IPS DF 6.9 (cell line): ENCODE data around the gene HEXB.
"Not testable (repeated sequence)": the region's sequence is repeated elsewhere in the genome, so short reads cannot be mapped to it uniquely, and the experiment has no call there.

ENCODE experiments used
- DNase-seq: peaks from one replicate; pipeline ENCODE4 v3.0.0-alpha.2; 2013; ENCODE audit warnings: low read depth, low spot score
- H3K27ac ChIP-seq: one replicate; pipeline ENCODE4 v1.5.1; 2013; ENCODE audit warnings: low read length, control low read depth
- H3K27me3 ChIP-seq: 2 replicates; pipeline ENCODE4 v1.6.1; 2013; ENCODE audit warnings: mild to moderate bottlenecking, low read length; ENCODE audit not compliant: control insufficient read depth, insufficient read depth
- H3K36me3 ChIP-seq: 2 replicates; pipeline ENCODE4 v1.6.1; 2013; ENCODE audit warnings: low read length; ENCODE audit not compliant: control insufficient read depth, insufficient read depth
- H3K4me1 ChIP-seq: 2 replicates; pipeline ENCODE4 v1.6.1; 2013; ENCODE audit warnings: low read length; ENCODE audit not compliant: control insufficient read depth, insufficient read depth
- H3K4me3 ChIP-seq: 2 replicates; pipeline ENCODE4 v1.5.1; 2013; ENCODE audit warnings: mild to moderate bottlenecking, low read length
- H3K9me3 ChIP-seq: 2 replicates; pipeline ENCODE4 v1.6.1; 2013; ENCODE audit warnings: low read length, inconsistent platforms; ENCODE audit not compliant: control insufficient read depth, insufficient read depth
- WGBS: extraction: QIAGEN DNeasy Blood & Tissue Kit; methylation state at CpG from one replicate; pipeline ENCODE4 v1.1.7; 2013; ENCODE audit warnings: mixed read lengths, missing lambda C conversion rate; ENCODE audit not compliant: insufficient read length, insufficient coverage; 5-methylcytosine and 5-hydroxymethylcytosine counted together

Gene HEXB

DNA sequence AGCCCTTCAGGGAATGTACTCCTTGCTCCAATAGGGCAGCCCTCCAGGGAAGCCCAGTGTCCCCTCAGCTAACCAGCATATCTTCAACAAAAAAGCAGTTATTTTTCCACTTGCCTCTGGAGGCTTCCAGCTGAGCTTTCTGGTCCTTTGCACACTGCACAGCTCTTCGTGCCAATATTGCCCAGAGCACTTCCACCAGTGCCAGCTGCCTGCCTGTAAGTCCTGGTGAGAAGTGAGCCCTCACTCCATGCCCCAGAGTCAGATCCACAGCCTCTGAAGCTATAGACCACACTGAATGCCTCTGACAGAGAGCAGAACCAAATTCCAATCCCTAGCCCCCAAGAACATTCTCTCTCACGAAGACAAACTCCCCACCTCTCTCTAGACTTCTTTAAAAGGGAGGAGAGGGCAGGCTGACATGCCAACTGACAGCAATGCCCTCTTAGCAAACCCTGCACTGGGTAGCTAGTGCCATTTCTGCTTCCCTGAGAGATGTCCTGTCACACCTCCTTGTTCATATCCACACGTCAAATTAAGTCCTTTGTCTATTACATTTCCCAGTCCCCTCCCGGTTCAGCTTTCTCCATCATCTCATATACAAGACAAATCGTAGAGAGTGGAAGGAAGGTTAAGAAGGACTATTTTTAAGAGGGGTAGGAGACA, 12.7 kb upstream of the HEXB start:
- H3K9me3 ChIP-seq, result no peaks in the 10 kb centered on the region
- H3K4me3 ChIP-seq, result no peak overlapping the region
- H3K36me3 ChIP-seq, result no peaks in the 10 kb centered on the region
- peaks cover 5% of the 10 kb centered on the region; the same call in 1 of the 2 replicates for H3K4me1 ChIP-seq
- H3K27ac ChIP-seq, result no peak overlapping the region
- no peaks in the 10 kb centered on the region for H3K27me3 ChIP-seq
- no peak for DNase-seq
- WGBS, result no CpG with 5 or more reads among the region's 5 CpGs

DNA sequence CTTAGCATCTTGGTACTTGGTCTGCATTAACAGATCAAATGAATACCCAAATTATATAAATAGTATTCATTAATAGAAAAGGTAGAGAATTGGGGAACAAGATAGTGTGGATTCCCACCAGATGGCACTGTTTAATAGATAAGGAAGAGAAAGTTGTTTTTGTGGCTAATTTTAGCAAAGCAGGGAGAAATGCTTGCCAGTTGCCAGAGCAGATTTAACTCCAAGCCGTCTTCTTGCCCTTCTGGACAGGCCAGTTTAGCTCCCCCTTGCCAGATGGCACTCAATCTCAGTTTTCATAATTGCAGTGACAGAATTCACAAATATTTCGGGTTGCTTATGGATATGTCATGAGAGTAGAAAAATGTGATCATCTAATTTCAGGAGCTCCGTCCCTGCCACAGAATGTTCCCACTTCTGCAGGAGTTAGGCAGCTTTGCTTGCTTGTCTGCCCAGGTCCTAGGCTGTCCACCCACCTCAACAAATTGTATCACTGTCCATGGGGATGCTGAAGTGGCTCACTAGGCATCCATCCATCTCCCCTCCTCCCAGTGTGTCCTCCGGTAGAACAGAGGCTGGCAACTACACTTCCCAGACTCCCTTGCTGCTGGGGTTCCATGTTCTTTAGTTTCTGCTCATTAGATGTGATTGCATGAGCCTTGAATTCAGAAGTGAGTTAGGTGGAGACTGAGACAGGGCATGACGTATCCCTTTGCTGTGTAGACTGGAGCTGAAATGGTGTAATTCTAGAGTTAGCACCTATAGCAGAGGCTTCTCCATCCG, 11.8 kb upstream of the HEXB start:
- DNase-seq, result no peak
- H3K27me3 ChIP-seq, result no peaks in the 10 kb centered on the region
- no CpG with 5 or more reads among the region's 6 CpGs for whole genome bisulfite sequencing
- H3K36me3 ChIP-seq, result no peaks in the 10 kb centered on the region
- peaks cover 5% of the 10 kb centered on the region; the same call in 1 of the 2 replicates for H3K4me1 ChIP-seq
- H3K27ac ChIP-seq, result no peak overlapping the region
- no peak overlapping the region for H3K4me3 ChIP-seq
- no peaks in the 10 kb centered on the region for H3K9me3 ChIP-seq

DNA sequence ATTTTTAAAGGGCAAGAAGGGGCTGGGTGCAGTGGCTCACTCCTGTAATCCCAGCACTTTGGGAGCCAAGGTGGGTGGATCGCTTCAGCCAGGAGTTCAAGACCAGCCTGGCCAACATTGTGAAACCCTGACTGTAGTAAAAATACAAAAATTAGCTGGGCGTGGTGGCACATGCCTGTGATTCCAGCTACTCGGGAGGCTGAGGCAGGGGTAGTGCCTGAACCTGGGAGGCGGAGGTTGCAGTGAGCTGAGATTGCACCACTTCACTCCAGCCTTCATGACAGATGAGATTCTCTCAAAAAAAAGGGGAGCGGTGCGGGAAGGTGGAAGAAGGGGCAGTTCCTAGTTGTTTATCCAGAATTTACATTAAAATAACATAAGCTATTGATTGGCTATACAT, 8.6 kb upstream of the HEXB start:
- not testable (repeated sequence) for H3K9me3 ChIP-seq, H3K4me1 ChIP-seq, H3K27me3 ChIP-seq, H3K4me3 ChIP-seq, H3K27ac ChIP-seq, H3K36me3 ChIP-seq, DNase-seq
- WGBS, result no CpG with 5 or more reads among the region's 6 CpGs

- H3K27ac ChIP-seq, H3K36me3 ChIP-seq, H3K4me1 ChIP-seq, DNase-seq, H3K4me3 ChIP-seq, H3K27me3 ChIP-seq, H3K9me3 ChIP-seq: not testable (repeated sequence)
- no CpG with 5 or more reads among the region's 3 CpGs for WGBS
Measured at GRCh38 chr5:74678123-74678522, 6.9 kb upstream of the HEXB start.

- WGBS, result no CpG with 5 or more reads among the region's 3 CpGs
- not testable (repeated sequence) for DNase-seq, H3K9me3 ChIP-seq, H3K4me1 ChIP-seq, H3K36me3 ChIP-seq, H3K27me3 ChIP-seq, H3K4me3 ChIP-seq, H3K27ac ChIP-seq
Measured at GRCh38 chr5:74679300-74679699, 5.7 kb upstream of the HEXB start.

GRCh38 chr5:74679966-74680365, 5.1 kb upstream of the HEXB start:
- no CpG with 5 or more reads among the region's 4 CpGs for WGBS
- Histone ChIP-seq H3K36me3 (no peaks in the 10 kb centered on the region), H3K4me1 (no peaks in the 10 kb centered on the region), H3K27me3 (no peaks in the 10 kb centered on the region), H3K4me3 (no peak overlapping the region), H3K9me3 (no peaks in the 10 kb centered on the region), H3K27ac (no peak overlapping the region)
- no peak for DNase-seq

DNA sequence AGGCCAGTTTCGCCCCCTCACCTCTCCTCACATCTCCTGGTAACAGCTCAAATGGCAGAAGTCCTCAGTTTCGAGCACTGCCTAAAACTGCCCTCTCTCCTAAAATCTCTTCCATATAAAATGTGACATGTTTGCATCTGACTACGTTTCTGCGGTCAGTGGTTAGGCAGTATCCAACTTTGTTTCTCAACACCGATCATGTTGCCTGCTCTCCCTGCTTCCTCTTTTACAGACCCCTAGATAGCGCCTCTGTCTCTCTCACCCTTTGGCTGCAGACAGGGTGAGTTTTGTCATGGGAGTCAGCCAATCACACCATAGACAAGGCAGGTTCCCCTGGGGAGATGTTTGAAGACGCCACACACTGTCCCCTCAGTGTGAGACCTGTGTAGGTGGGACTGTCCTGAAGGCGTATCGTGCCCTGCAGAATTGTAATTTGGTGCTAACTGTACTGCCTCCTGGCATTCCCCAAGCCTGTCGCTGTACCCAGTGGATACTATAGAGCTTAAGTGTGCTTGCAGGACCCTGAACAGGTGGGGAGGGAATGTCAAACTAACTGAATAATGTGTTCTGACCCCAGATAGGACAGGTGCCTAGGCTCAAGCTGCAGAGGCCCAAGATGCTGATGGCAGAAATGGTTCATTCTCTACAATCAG, 1.1 kb downstream of the HEXB start:
- Histone ChIP-seq H3K36me3 (no peaks in the 10 kb centered on the region), H3K27ac (no peak overlapping the region), H3K4me1 (no peaks in the 10 kb centered on the region), H3K4me3 (no peak overlapping the region; the same call in 1 of the 2 replicates), H3K9me3 (no peaks in the 10 kb centered on the region), H3K27me3 (no peaks in the 10 kb centered on the region)
- no peak for DNase-seq
- no CpG with 5 or more reads among the region's 10 CpGs for WGBS

DNA sequence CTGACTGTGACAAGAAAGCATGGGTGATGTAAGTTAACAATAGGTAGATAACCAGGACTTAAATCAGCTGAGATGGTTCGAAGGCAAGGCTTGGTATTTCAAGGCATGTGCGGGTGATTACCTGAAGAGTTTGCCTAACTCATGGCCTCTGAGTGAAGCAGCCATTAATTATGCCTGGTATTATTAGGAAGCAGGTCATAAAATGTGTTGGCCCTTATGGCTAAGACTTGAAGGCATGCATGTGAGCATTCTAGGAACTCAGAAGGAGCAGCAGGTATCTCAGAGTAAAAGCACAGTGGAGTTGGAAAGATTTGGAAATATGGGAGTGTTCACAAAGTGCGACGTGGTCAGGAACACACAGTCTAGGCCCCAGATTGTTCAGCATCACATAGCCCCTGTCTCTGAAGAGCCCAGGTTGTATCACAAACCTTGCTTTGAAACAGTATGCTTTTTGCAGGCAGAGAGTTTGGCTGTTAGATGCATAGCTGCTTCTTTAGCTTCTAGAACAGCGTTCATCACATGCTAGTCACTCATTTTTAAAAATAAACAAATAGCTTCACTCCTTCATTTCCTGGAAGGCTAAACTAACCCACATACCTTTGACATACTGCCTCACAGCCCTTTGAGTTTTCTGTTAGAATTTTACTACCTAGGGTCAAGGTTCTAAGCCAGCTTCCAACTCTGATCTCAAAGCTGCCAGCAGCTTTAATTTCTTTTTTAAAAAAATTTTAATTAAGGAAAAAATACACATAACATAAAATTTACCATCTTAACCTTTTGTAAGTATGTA, 2.1 kb downstream of the HEXB start:
- no peaks in the 10 kb centered on the region for H3K4me1 ChIP-seq
- DNase-seq, result no peak
- no CpG with 5 or more reads among the region's 5 CpGs for whole genome bisulfite sequencing
- H3K4me3 ChIP-seq, result no peak overlapping the region
- no peak overlapping the region for H3K27ac ChIP-seq
- H3K36me3 ChIP-seq, result no peaks in the 10 kb centered on the region
- no peaks in the 10 kb centered on the region for H3K27me3 ChIP-seq
- no peaks in the 10 kb centered on the region for H3K9me3 ChIP-seq

DNA sequence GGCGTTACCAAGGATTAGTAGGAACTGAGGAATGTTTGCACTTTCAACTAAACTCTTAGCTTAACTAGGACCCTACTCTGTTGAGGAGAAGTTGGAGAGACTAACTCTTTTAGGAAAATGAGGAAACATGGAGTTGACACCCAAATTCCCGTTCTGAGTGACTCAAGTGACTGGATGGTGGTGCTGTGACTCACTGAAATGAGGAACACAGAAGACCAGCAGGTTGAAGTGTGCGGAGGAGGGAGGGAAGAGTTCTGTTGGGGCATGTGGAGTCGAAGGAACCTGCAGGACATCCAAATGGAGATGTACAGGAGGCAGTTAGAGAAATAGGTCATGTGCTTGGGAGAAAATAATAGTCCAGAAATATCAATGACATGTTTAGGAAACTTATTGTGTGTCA, 8.2 kb downstream of the HEXB start:
- H3K4me3 ChIP-seq, result no peak overlapping the region
- no peaks in the 10 kb centered on the region for H3K27me3 ChIP-seq
- no peaks in the 10 kb centered on the region for H3K9me3 ChIP-seq
- DNase-seq, result no peak
- H3K36me3 ChIP-seq, result no peaks in the 10 kb centered on the region; the same call in 1 of the 2 replicates
- H3K4me1 ChIP-seq, result no peaks in the 10 kb centered on the region
- H3K27ac ChIP-seq, result no peak overlapping the region
- no CpG with 5 or more reads among the region's 4 CpGs for WGBS

- Histone ChIP-seq H3K4me3 (no peak overlapping the region), H3K36me3 (no peaks in the 10 kb centered on the region; the same call in 1 of the 2 replicates), H3K4me1 (no peaks in the 10 kb centered on the region), H3K27ac (no peak overlapping the region), H3K27me3 (no peaks in the 10 kb centered on the region), H3K9me3 (no peaks in the 10 kb centered on the region)
- DNase-seq, result no peak
- no CpG with 5 or more reads among the region's 1 CpG for WGBS
Measured at GRCh38 chr5:74717596-74717995, 32.6 kb downstream of the HEXB start.
